ENCODE data around the gene TMEM52.
A peak's percentile ranks its signal among the peaks of the same experiment; 100 is the strongest.

The TMEM52 gene

DNA sequence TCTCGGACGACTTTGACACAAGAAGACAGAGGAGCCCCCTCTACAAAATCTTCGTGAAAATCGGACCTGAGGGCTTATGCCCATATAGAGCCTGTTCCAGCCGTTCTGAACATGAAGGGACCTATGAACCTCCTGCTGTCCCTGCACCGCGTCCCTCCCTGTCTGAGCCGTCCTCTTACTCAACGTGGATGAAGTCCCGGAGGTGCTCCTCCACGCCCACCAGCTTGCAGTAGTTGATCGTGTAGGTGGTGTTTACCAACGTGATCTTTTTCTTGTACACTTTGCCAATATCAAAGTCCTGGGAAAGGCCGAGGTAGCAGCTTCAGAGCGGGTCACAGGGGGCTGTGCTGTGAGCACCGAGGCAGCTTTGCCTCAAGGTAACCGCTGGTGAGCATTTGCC lies 44.5 kb upstream of the TMEM52 start:
- TF ChIP-seq, protein P1, sequence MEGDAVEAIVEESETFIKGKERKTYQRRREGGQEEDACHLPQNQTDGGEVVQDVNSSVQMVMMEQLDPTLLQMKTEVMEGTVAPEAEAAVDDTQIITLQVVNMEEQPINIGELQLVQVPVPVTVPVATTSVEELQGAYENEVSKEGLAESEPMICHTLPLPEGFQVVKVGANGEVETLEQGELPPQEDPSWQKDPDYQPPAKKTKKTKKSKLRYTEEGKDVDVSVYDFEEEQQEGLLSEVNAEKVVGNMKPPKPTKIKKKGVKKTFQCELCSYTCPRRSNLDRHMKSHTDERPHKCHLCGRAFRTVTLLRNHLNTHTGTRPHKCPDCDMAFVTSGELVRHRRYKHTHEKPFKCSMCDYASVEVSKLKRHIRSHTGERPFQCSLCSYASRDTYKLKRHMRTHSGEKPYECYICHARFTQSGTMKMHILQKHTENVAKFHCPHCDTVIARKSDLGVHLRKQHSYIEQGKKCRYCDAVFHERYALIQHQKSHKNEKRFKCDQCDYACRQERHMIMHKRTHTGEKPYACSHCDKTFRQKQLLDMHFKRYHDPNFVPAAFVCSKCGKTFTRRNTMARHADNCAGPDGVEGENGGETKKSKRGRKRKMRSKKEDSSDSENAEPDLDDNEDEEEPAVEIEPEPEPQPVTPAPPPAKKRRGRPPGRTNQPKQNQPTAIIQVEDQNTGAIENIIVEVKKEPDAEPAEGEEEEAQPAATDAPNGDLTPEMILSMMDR (IDR thresholded peaks at IDR 0.05; ENCODE audit: low read depth, low read length) = no peak
- Histone ChIP-seq H3K27me3 (peaks cover 68% of the 10 kb centered on the region), H3K36me3 (no peaks in the 10 kb centered on the region), H3K4me3 (ENCODE audit: low read depth, low read length) (no peak overlapping the region), H3K9me3 (no peaks in the 10 kb centered on the region), H3K4me1 (no peaks in the 10 kb centered on the region)
- no peak for DNase-seq

DNA sequence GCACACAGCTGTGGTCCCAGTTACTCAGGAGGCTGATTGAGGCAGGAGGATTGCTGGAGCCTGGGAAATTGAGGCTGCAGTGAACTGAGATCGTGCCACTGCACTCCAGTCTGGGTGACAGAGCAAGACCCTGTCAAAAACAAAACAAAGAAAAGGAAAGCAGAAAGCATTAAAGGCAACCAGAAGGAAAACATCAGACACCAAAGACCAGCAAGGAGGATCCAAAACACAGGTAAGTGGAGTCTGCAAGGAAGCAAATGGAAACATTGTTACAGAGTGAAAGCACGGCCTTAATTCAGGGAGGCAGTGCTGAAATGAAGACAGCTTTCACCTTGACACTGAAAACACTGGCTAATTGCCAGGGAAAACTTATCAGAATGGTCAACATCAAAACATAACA lies 43.7 kb upstream of the TMEM52 start:
- Histone ChIP-seq H3K4me1 (no peaks in the 10 kb centered on the region), H3K27me3 (peaks cover 60% of the 10 kb centered on the region), H3K9me3 (no peaks in the 10 kb centered on the region), H3K4me3 (ENCODE audit: low read depth, low read length) (no peak overlapping the region), H3K36me3 (no peaks in the 10 kb centered on the region)
- no peak for DNase-seq
- TF ChIP-seq, protein P1 (IDR thresholded peaks at IDR 0.05; ENCODE audit: low read depth, low read length) = no peak

DNA sequence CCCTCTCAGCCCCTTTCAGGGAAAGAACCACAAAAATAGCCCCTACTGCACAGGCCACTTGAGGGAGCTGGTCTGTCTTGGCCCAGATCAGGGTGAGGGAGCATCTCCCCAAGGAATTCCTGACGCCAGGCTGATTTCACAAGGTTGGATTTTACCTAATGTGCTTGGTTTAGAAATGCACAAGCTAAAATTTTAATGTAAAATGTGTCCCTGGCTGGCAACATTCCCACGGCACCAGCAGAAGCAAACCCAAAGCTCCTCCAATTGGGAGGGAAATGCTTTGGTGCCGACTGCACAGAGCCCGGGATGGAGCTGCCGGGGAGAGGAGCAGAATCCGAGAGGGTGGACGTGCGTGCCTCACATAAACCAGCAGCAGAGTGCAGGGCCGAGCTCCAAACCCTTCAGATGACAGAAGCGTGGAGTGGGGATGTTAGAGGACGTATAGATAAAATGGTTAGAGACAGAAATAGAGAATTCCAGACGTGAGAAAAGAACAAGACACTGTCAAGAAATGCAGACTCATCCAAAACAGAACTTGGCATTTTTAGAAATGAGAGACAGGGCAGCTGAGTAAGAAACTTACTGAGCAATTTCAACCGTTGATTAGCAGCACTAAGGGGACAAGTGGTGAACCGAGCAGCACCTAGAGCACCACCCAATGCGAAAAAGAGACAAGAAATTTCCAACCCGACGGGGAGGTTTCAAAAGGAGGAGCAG lies 41.6 kb upstream of the TMEM52 start:
- H3K4me3 ChIP-seq (ENCODE audit: low read depth, low read length) = no peak overlapping the region
- no peaks in the 10 kb centered on the region for H3K36me3 ChIP-seq
- DNase-seq = no peak
- H3K4me1 ChIP-seq = no peaks in the 10 kb centered on the region
- H3K9me3 ChIP-seq = no peaks in the 10 kb centered on the region
- TF ChIP-seq, protein P1 (IDR thresholded peaks at IDR 0.05; ENCODE audit: low read depth, low read length) = no peak
- peaks cover 50% of the 10 kb centered on the region for H3K27me3 ChIP-seq

DNA sequence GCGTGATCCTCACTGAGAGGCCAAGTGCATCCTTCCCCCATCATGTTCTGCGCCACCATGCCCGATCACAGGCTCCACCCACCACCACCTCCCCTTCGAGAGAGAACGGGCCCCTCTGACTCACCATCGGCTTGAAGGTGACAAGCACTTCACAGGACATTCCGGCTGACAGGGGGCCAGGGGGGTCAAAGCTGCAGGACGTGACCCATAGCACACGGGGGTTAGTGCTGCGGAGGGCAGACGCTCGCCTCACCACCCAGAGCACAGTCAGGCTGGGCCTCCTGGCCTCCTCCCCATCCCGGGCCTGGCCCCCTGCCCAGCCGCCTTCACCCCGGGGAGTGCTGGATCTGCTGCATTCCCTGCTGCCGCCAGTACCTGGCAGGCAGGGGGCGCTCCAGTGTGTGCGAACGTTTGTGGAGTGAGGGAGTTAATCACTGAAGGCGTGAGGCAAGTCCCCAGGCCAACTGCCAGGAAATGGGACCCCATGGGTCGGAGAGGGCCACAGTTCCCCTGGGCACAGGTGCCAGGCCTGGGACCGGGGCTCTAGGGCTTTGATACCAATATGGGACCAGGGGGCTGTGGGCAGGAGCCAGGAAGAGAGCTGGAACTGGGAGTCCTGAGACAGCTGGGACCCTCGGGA lies 40.9 kb upstream of the TMEM52 start:
- TF ChIP-seq, protein P1 (IDR thresholded peaks at IDR 0.05; ENCODE audit: low read depth, low read length) = peak; percentile 91
- Histone ChIP-seq H3K27me3 (peaks cover 43% of the 10 kb centered on the region), H3K4me1 (no peaks in the 10 kb centered on the region), H3K36me3 (no peaks in the 10 kb centered on the region), H3K4me3 (ENCODE audit: low read depth, low read length) (peak overlapping the region; percentile 34), H3K9me3 (no peaks in the 10 kb centered on the region)
- DNase-seq = peak; percentile 93

DNA sequence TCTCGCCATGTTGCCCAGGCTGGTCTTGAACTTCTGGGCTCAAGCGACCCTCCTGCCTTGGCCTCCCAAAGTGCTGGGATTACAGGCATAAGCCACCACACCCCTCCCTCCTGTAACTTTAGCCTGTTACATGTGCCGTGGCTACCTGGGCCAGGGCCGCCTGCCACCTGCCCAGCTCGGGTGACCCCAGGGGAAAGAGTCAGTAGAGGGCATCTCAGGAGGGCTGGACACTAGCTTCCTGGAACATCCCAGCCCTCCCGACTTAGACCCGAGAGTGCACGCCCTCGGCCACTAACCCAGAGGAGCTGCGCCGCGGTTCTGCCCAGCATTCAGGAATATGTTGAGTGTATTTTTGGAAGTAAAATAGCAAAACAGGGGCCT lies 40.4 kb upstream of the TMEM52 start:
- no peak for DNase-seq
- Histone ChIP-seq H3K4me1 (no peaks in the 10 kb centered on the region), H3K4me3 (ENCODE audit: low read depth, low read length) (no peak overlapping the region; the same call in 1 of the 2 replicates), H3K27me3 (peaks cover 38% of the 10 kb centered on the region), H3K36me3 (no peaks in the 10 kb centered on the region), H3K9me3 (no peaks in the 10 kb centered on the region)
- TF ChIP-seq, protein P1 (IDR thresholded peaks at IDR 0.05; ENCODE audit: low read depth, low read length) = no peak

DNA sequence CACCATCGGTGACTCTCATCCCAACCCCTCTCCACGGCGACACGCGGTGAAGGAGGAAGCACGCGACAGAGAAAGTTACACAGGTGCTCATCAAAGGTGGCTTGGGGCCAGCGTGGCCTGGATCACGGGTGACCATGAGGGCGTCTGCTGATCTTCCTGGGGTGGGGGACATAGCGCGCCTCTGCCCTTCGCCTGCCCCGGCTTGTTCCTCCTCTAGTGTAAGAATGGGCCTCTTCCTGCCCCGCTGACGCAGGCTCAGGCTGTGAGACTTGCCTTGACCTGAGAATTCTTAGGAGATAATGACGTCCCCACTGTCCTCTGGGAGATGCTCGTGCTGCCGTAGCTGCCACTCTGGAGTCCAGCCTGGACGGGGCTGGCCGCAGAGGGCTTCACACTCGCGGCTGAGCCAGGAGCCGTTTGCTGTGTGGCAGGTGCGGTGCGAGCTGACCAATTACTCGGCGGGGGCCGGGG lies 39.0 kb upstream of the TMEM52 start:
- Histone ChIP-seq H3K27me3 (peaks cover 27% of the 10 kb centered on the region), H3K9me3 (no peaks in the 10 kb centered on the region), H3K36me3 (no peaks in the 10 kb centered on the region), H3K4me3 (ENCODE audit: low read depth, low read length) (no peak overlapping the region), H3K4me1 (no peaks in the 10 kb centered on the region)
- DNase-seq = no peak
- TF ChIP-seq, protein P1 (IDR thresholded peaks at IDR 0.05; ENCODE audit: low read depth, low read length) = no peak
